Activated naive CD8-positive, alpha-beta T cell treated with anti-CD3 and anti-CD28 coated beads for 36 hours (primary cell): ENCODE results near the gene PRELP. TPM values are rescaled to one million over a fixed set of nuclear protein-coding genes. Genes with fewer than 3 reads are reported as not detected.

ENCODE experiments used
- DNase-seq: peaks from one replicate; pipeline ENCODE4 v3.0.0; 2021
- H3K27ac Mint-ChIP-seq: one replicate; pipeline ENCODE4 v1.8.0; 2022; ENCODE audit warnings: mild to moderate bottlenecking, moderate library complexity, mixed read lengths
- H3K27me3 Mint-ChIP-seq: one replicate; pipeline ENCODE4 v1.8.0; 2022; ENCODE audit warnings: mild to moderate bottlenecking, mixed read lengths
- H3K36me3 Mint-ChIP-seq: one replicate; pipeline ENCODE4 v1.8.0; 2021; ENCODE audit warnings: mild to moderate bottlenecking, mixed read lengths
- H3K4me1 Mint-ChIP-seq: one replicate; pipeline ENCODE4 v1.8.0; 2021; ENCODE audit warnings: mixed read lengths
- H3K4me3 Mint-ChIP-seq: one replicate; pipeline ENCODE4 v1.8.0; 2022; ENCODE audit warnings: mild to moderate bottlenecking, moderate library complexity, mixed read lengths
- H3K9me3 Mint-ChIP-seq: one replicate; pipeline ENCODE4 v1.8.0; 2022; ENCODE audit warnings: mixed read lengths
- total RNA-seq, 2 experiments: library from RNA; stranded (reverse); gene quantifications; one replicate each; pipeline ENCODE4 v1.2.3, GENCODE V29; 2021

The PRELP gene
- total RNA-seq, 2 experiments from 2014 or later, result not detected

DNA sequence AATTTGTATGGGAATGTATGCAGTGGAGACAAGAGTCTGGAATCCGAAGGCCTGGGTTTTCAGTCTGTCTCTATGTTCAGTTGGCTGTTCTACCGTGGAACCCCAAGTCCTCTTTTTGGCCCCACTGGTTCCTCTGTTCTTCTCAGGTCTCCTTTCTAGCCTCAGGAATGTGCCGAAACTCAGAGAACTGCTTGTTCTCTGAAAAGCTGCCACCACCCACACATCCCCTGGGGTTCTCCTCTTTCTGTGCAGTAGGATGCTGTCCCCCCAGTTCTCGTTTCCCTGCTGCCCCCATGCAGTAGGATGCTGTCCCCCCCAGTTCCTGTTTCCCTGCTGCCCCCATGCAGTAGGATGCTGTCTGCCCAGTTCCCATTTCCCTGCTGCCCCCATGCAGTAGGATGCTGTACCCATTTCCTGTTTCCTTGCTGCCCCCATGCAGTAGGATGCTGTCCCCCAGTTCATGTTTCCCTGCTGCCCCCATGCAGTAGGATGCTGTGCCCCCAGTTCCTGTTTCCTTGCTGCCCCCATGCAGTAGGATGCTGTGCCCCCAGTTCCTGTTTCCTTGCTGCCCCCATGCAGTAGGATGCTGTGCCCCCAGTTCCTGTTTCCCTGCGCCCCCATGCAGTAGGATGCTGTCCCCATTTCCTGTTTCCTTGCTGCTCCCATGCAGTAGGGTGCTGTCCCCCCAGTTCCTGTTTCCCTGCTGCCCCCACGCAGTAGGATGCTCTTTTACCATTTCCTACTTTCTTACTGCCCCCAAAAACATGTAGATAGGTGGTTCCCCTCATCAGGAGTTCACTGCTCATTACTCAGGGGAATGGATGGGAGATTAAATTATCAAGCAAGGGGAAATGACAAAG, 53.6 kb downstream of the PRELP start:
- Mint-ChIP-seq H3K36me3 (no peaks in the 10 kb centered on the region), H3K4me1 (peaks cover 8% of the 10 kb centered on the region), H3K27me3 (no peaks in the 10 kb centered on the region), H3K9me3 (no peaks in the 10 kb centered on the region), H3K27ac (no peak overlapping the region), H3K4me3 (no peak overlapping the region)
- no peak for DNase-seq

DNA sequence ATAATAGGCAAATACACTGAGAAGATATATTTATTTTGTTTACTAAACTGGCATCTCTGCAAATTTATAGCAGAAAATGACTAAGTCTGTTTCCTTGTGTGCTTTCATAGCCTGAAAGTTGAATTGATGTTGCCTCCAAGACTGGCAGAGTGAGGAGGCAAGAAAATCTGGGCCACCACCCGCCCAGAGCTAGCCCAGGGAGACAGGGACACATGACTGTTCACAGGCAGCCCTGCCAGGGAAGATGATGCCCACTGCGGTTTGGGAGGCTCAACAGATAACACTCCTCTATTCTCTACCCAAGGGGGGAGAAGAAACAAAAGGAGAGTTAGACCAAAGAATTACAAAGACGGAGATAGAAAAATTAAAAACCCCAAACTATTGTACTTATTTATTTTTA, 55.5 kb downstream of the PRELP start:
- no peak for DNase-seq
- H3K4me3 Mint-ChIP-seq, result no peak overlapping the region
- H3K27ac Mint-ChIP-seq, result no peak overlapping the region
- H3K36me3 Mint-ChIP-seq, result no peaks in the 10 kb centered on the region
- no peaks in the 10 kb centered on the region for H3K27me3 Mint-ChIP-seq
- peaks cover 8% of the 10 kb centered on the region for H3K4me1 Mint-ChIP-seq
- H3K9me3 Mint-ChIP-seq, result no peaks in the 10 kb centered on the region

DNA sequence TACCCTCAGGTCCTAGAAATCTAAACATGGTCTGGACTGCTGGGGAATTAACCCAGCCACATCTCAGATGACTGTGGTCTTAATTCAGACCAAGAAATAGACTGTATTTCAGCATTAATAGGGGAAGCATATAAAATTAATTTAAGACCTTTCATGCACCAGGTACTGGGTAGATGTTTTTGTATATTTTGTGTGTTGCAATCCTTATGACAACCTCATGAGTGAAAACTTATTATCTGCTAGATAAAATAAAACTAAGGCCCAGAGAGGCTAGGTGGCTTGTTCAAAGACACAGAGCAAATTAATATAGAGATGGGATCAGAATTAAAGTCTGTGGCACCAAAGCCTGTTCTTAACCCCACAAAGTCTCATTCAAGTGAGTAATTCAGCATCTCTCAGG, 58.4 kb downstream of the PRELP start:
- Mint-ChIP-seq H3K27me3 (no peaks in the 10 kb centered on the region), H3K9me3 (no peaks in the 10 kb centered on the region), H3K36me3 (no peaks in the 10 kb centered on the region), H3K4me3 (no peak overlapping the region), H3K4me1 (peaks cover 7% of the 10 kb centered on the region), H3K27ac (no peak overlapping the region)
- DNase-seq, result no peak

DNA sequence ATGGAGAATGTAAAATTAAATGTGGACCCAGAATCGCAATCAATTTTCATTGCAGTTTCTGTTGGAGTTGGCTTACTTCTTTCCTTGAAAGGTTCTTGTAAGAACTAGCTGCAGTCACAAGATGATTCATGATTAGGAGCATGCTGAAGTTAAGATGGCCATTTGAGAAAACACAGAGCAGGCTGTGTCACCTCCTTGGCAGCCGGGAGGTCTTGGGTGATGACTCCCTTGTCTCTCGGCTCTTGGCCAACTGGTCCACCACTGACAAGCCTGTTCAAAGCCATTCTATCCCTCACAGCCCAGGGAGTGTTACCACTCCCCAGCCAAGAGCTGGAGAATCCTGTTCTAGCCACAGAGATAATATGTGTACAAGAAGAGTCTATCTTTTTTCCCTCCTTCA, 58.9 kb downstream of the PRELP start:
- no peak overlapping the region for H3K4me3 Mint-ChIP-seq
- H3K9me3 Mint-ChIP-seq, result no peaks in the 10 kb centered on the region
- H3K4me1 Mint-ChIP-seq, result peaks cover 4% of the 10 kb centered on the region
- H3K27me3 Mint-ChIP-seq, result no peaks in the 10 kb centered on the region
- DNase-seq, result no peak
- no peak overlapping the region for H3K27ac Mint-ChIP-seq
- no peaks in the 10 kb centered on the region for H3K36me3 Mint-ChIP-seq

DNA sequence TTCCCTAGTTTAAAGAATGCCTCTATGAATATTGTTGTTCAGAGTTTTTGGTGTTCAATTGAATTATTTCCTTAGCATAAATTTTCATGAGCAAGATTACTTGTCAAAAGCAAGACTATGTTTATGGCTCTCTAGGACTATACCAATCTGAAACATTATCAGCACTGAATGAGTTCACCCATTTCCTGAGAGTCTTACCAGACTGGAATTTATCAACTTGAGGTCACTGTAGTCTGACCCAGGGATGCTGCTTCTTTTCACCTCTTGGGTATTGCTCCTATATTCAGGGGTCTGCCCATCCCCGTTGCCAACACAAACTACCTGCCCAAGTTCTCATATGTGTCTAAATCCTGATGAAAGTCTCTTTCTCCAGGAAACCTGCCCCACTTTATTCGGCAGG, 61.0 kb downstream of the PRELP start:
- H3K4me1 Mint-ChIP-seq, result no peaks in the 10 kb centered on the region
- H3K9me3 Mint-ChIP-seq, result no peaks in the 10 kb centered on the region
- H3K27ac Mint-ChIP-seq, result no peak overlapping the region
- H3K36me3 Mint-ChIP-seq, result no peaks in the 10 kb centered on the region
- no peak for DNase-seq
- no peak overlapping the region for H3K4me3 Mint-ChIP-seq
- H3K27me3 Mint-ChIP-seq, result no peaks in the 10 kb centered on the region

DNA sequence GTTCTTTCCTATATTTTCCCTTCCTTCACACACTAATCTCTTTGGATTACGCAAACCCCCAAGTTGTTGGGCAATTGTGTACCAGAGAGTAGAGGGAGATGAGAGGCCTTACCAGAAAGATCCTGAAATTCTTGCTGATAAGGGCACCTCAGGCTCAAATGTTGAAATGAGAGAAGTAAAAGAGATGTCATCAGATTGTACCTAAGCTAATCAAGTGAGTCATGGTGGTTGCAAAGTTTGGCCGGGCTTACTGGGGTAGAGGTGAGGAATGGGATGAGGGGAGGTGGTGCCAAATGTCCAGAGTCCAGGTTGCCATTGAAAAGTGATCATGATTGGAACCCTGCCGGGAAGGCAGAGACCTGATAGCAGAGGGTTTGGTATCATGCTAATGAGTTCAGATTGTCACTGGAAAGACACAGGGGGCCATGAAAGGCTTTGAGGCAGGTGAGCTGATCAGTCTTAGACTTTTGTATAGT, 61.4 kb downstream of the PRELP start:
- no peak for DNase-seq
- no peak overlapping the region for H3K27ac Mint-ChIP-seq
- H3K4me1 Mint-ChIP-seq, result no peaks in the 10 kb centered on the region
- H3K4me3 Mint-ChIP-seq, result no peak overlapping the region
- no peaks in the 10 kb centered on the region for H3K36me3 Mint-ChIP-seq
- no peaks in the 10 kb centered on the region for H3K9me3 Mint-ChIP-seq
- no peaks in the 10 kb centered on the region for H3K27me3 Mint-ChIP-seq

DNA sequence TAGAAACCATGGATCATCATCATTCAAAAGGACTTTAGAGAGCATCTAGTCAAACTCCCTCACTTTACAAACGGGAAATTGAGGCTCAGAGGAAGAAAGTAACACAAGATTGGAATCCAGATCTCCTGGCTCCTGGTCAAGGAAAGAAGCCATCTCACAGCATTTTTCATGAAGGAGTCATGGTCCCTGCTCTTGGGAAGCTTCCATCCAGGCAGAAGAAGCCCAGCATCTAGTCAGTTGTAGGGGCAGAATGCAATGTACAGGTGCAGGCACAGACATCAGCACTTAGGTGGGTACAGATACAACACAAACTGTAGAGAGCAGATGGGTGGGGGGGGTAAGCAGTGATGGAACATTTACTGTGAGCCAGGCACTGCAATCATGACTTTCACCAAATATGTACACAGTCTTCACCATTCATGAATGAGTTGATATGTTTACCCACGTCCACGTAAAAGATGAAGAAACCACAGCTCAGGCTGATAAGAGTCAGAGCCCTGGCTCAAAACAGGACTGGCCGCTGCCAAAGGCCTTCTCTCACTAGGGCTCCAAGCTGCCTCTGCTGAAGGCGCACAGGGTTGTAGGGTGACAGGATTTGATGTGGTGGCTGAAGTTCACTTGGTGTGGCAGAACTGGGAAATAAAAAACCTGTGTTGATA, 62.3 kb downstream of the PRELP start:
- H3K4me3 Mint-ChIP-seq, result no peak overlapping the region
- no peaks in the 10 kb centered on the region for H3K27me3 Mint-ChIP-seq
- H3K36me3 Mint-ChIP-seq, result no peaks in the 10 kb centered on the region
- no peaks in the 10 kb centered on the region for H3K4me1 Mint-ChIP-seq
- H3K27ac Mint-ChIP-seq, result no peak overlapping the region
- DNase-seq, result no peak
- H3K9me3 Mint-ChIP-seq, result no peaks in the 10 kb centered on the region

DNA sequence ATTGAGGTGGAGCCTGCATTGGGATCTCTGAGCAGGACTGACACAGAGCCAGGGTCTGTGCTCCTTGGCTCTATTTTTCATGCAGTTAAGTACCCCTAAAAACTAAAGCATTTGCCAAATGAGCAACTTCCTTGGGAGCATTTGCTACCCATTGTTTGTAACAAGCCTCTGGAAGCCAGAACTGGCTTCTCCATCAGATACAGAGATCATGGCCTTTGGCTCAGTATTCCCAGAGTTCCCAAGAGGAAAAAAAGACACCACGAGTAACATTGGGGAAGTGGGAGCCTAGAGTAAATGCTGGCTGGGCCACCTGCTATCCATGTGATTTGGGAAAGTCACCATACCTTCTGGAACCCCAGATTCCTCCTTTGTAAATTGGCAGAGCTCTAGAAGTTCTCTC, 63.1 kb downstream of the PRELP start:
- H3K4me3 Mint-ChIP-seq, result no peak overlapping the region

DNA sequence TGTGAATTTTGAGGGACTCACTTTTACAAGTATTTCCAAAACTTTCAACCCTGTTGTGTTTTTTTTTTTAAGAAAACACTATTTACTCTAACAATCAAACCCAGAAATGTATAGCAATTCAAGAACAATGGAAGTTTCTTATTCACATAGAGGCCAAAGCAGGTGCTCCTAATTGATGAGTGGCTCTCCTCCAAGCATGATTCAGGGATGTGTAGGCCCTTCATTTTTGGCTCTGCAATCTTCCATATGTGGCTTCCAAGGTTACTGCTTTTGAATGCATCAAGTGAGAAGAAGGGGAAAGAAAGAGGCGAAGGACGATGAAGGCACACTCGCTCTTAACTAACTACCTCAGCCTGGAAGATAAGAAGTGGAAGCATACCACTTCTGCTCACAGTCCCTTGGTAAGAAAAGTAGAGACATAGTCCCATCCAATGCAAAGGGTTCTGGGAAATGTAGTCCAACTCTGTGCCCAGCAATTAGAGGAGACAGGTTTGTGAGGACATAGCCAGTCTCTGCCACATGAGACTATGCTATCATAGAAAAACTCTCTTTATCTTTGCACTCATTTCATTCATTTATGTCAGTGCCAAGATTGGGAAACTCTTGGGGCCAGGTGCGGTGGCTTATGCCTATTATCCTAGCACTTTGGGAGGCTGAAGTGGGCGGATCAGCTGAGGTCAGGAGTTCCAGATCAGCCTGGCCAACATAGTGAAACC, 64.4 kb downstream of the PRELP start:
- H3K27me3 Mint-ChIP-seq, result no peaks in the 10 kb centered on the region
- no peak overlapping the region for H3K4me3 Mint-ChIP-seq
- H3K4me1 Mint-ChIP-seq, result no peaks in the 10 kb centered on the region
- no peaks in the 10 kb centered on the region for H3K36me3 Mint-ChIP-seq
- H3K9me3 Mint-ChIP-seq, result no peaks in the 10 kb centered on the region
- no peak for DNase-seq
- no peak overlapping the region for H3K27ac Mint-ChIP-seq

More for the DNA sequence above, 63.1 kb downstream of the PRELP start:
- Mint-ChIP-seq H3K27ac (no peak overlapping the region), H3K4me1 (no peaks in the 10 kb centered on the region), H3K9me3 (no peaks in the 10 kb centered on the region), H3K27me3 (no peaks in the 10 kb centered on the region), H3K36me3 (no peaks in the 10 kb centered on the region)
- DNase-seq, result no peak

Other genes starting within 250 kb of the PRELP start
- under 1 TPM; 0.21 to 0.56 TPM for gene CHIT1, start 246.1 kb upstream of the PRELP start, total RNA-seq
- 10 to 100 TPM; 74.7 to 81.2 TPM for gene BTG2, start 170.3 kb upstream of the PRELP start, total RNA-seq
- 1 to 10 TPM; 3.2 to 3.3 TPM for gene FMOD, start 124.7 kb upstream of the PRELP start, total RNA-seq
- not detected for gene OPTC, start 18.3 kb downstream of the PRELP start, total RNA-seq
- gene ATP2B4, start 151.0 kb downstream of the PRELP start, total RNA-seq, result 1 to 10 TPM; 5.3 to 6.4 TPM